Pericardium fibroblast (primary cell): ENCODE results near the gene CXCR1. TPM values are rescaled to one million over a fixed set of nuclear protein-coding genes. Genes with fewer than 3 reads are reported as not detected.

ENCODE experiments used
- total RNA-seq: library from RNA; depleted of rRNA; stranded (reverse); fragments of >200 nt; gene quantifications from 2 replicates; pipeline ENCODE4 v1.2.3, GENCODE V29; 2015

Gene CXCR1
- not detected in 2 replicates for total RNA-seq

DNA sequence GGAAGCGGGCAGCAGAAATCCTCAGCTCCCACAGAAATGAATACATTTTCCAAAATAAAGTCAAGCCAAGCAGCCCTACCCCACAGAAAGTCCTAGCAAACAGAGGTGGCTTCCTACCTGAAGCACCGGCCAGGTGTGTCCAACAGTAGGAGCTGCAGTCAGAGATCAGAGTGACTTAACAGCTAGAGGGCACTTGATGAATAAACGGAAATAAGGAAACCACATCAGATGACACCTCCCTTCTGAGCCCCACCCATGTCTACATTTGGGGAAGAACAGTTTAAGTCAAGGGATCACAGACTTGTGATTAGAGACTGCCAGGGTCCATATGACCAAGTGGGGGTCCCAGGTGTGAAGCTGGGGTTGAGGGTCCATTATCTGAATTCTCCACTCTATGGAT is at the start of gene CXCR1:
CXCR1 (minus strand) TSS at position 172 of the 400 bp plus-strand sequence. CDS start 1,751 bp downstream, outside the sequence.

DNA sequence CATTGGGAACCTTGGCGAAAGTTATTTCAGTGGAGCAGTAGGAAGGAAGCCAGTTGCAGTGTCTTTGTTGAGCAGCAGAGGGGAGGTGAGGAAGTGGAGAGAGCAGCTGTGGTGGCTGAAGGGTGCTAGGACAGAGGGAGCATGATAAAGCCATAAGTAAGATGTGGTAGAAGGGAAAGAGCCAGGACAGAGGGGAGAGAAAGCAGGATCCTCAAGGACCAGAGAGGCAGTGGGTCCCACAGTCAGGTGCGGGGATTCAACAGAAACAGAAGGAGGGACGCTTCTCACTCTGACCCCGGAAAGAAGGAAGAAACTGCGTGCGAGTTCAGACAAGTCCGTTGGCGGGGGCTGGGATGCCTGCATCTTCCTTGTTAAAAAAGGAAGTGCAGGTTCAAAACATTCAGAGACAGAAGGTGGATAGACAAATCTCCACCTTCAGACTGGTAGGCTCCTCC is 41.1 kb downstream of the CXCR1 start, which contains the start of gene CXCR2:
CXCR2 (plus strand) TSS at position 403 of the 455 bp plus-strand sequence. CDS start 8,774 bp downstream, outside the sequence.

Other genes starting within 250 kb of the CXCR1 start
- gene TNS1, start 164.0 kb downstream of the CXCR1 start, total RNA-seq: 63.7 and 70.1 TPM in 2 replicates
- not detected in 2 replicates for gene RUFY4, start 97.7 kb downstream of the CXCR1 start, total RNA-seq
- not detected in 2 replicates for gene CXCR2, start 40.9 kb downstream of the CXCR1 start, total RNA-seq
- gene ARPC2, start 50.2 kb upstream of the CXCR1 start, total RNA-seq: 230 and 471 TPM in 2 replicates
- gene GPBAR1, start 94.1 kb upstream of the CXCR1 start, total RNA-seq: 0.47 TPM in 1 of 2 replicates, not detected in the other
- 87.8 and 112 TPM in 2 replicates for gene AAMP, start 103.2 kb upstream of the CXCR1 start, total RNA-seq
- gene PNKD, start 103.6 kb upstream of the CXCR1 start, total RNA-seq: 45.0 and 64.1 TPM in 2 replicates
- 121 and 180 TPM in 2 replicates for gene TMBIM1, start 125.5 kb upstream of the CXCR1 start, total RNA-seq
- not detected in 2 replicates for gene CATIP, start 189.9 kb upstream of the CXCR1 start, total RNA-seq
- 0.26 and 0.35 TPM in 2 replicates for gene SLC11A1, start 215.3 kb upstream of the CXCR1 start, total RNA-seq
- 69.6 and 90.4 TPM in 2 replicates for gene CTDSP1, start 232.9 kb upstream of the CXCR1 start, total RNA-seq